Measurements from ENCODE around the gene PGC. TPM values are rescaled to one million over a fixed set of nuclear protein-coding genes. Genes with fewer than 3 reads are reported as not detected.

Gene PGC
- total RNA-seq, 4 donors from 2014 or later: not detected

GRCh38 chr6:41777551-41778285, 30.5 kb upstream of the PGC start:
- Histone ChIP-seq H3K4me3 (replicated peaks in 1 of 3) (no peak overlapping the region), H3K27ac (no peak overlapping the region), H3K27me3 (no peaks in the 10 kb centered on the region), H3K36me3 (peaks cover 26 to 27% of the 10 kb centered on the region in 2 donors), H3K9me3 (no peaks in the 10 kb centered on the region), H3K4me1 (peaks cover 20% of the 10 kb centered on the region in 2 donors)
- intact Hi-C loops (cut with DNase I): loop anchor here (5.0 to 10.0 kb wide), 2 partner anchors 40 to 73 kb away; partner anchors contain the start of gene TFEB
- TF ChIP-seq POLR2A (IDR thresholded peaks at IDR 0.05): no peak
- no peak for TF ChIP-seq CTCF (IDR thresholded peaks at IDR 0.05)
- no peak for DNase-seq
- WGBS, 2 donors: 86 to 91% methylated on average over 5 of the region's 5 CpGs

- no peak overlapping the region for H3K4me3 ChIP-seq (replicated peaks in 1 of 3)
- DNase-seq: no peak
- no peaks in the 10 kb centered on the region for H3K27me3 ChIP-seq
- TF ChIP-seq CTCF (IDR thresholded peaks at IDR 0.05) (no peak), POLR2A (IDR thresholded peaks at IDR 0.05) (no peak)
- H3K36me3 ChIP-seq: peaks cover 47 to 49% of the 10 kb centered on the region in 2 donors
- peaks cover 7% of the 10 kb centered on the region in 2 donors for H3K4me1 ChIP-seq
- no peak overlapping the region for H3K27ac ChIP-seq
- 94 to 97% methylated on average over 13 of the region's 13 CpGs for WGBS, 2 donors
- intact Hi-C loops (cut with DNase I): loop anchor here (5.0 to 10.0 kb wide), 2 partner anchors 38 to 71 kb away; partner anchors contain the start of gene TFEB
- H3K9me3 ChIP-seq: no peaks in the 10 kb centered on the region
Observed at GRCh38 chr6:41775293-41775882, 28.2 kb upstream of the PGC start.

- intact Hi-C loops (cut with DNase I): loop anchor here (5.0 to 10.0 kb wide), 2 partner anchors 38 to 70 kb away; partner anchors contain the start of gene TFEB
- no peak for DNase-seq
- peaks cover 7% of the 10 kb centered on the region in 2 donors for H3K4me1 ChIP-seq
- no peaks in the 10 kb centered on the region for H3K27me3 ChIP-seq
- 91 to 97% methylated on average over 3 of the region's 3 CpGs for WGBS, 2 donors
- H3K4me3 ChIP-seq (replicated peaks in 1 of 3): no peak overlapping the region
- H3K27ac ChIP-seq: no peak overlapping the region
- TF ChIP-seq CTCF (IDR thresholded peaks at IDR 0.05) (no peak), POLR2A (IDR thresholded peaks at IDR 0.05) (no peak)
- H3K36me3 ChIP-seq: peaks cover 49 to 51% of the 10 kb centered on the region in 2 donors
- H3K9me3 ChIP-seq: no peaks in the 10 kb centered on the region
Observed at GRCh38 chr6:41774841-41775240, 27.6 kb upstream of the PGC start.

- DNase-seq: no peak
- Histone ChIP-seq H3K27me3 (no peaks in the 10 kb centered on the region), H3K4me3 (replicated peaks in 1 of 3) (no peak overlapping the region), H3K9me3 (no peaks in the 10 kb centered on the region), H3K36me3 (peaks cover 42 to 44% of the 10 kb centered on the region in 2 donors), H3K27ac (no peak overlapping the region), H3K4me1 (peaks cover 0 to 12% of the 10 kb centered on the region in 2 donors)
- TF ChIP-seq POLR2A (IDR thresholded peaks at IDR 0.05) (no peak), CTCF (IDR thresholded peaks at IDR 0.05) (no peak)
- intact Hi-C loops (cut with DNase I): loop anchor here (10.0 kb wide), 1 partner anchor 67 kb away; no protein-coding TSS in a partner anchor
- 89 to 90% methylated on average over 22 to 23 of the region's 29 CpGs for WGBS, 2 donors
Observed at GRCh38 chr6:41771058-41771983, 24.1 kb upstream of the PGC start.

Data from thyroid gland (tissue), 4 donors.